IMR-90 (cell line): ENCODE data around the gene TAB2.
"Not testable (repeated sequence)": the region's sequence is repeated elsewhere in the genome, so short reads cannot be mapped to it uniquely, and the experiment has no call there.

ENCODE experiments used
- CEBPB ChIP-seq: IDR thresholded peaks from 2 replicates; pipeline ENCODE4 v1.6.1; 2012; ENCODE audit warnings: low read depth, low read length, improper control_type of control experiment
- FOS ChIP-seq: fragments of 150-350 bp; IDR thresholded peaks from 2 replicates; pipeline ENCODE4 v1.6.1; 2016; ENCODE audit warnings: low read depth, low read length
- MAFK ChIP-seq: IDR thresholded peaks from 2 replicates; pipeline ENCODE4 v1.6.1; 2012; ENCODE audit warnings: low read depth, low read length, improper control_type of control experiment
- MAZ ChIP-seq: IDR thresholded peaks from 2 replicates; pipeline ENCODE4 v1.6.1; 2012; ENCODE audit warnings: low read depth, mild to moderate bottlenecking, low read length, improper control_type of control experiment, moderate library complexity, borderline replicate concordance
- POLR2A ChIP-seq: IDR thresholded peaks from 2 replicates; pipeline ENCODE4 v1.6.1; 2012; ENCODE audit warnings: mild to moderate bottlenecking, low read depth, low read length
- RAD21 ChIP-seq: IDR thresholded peaks from 2 replicates; pipeline ENCODE4 v1.6.1; 2012; ENCODE audit warnings: low read length, improper control_type of control experiment
- SMC3 ChIP-seq: fragments of 150-350 bp; IDR thresholded peaks from 2 replicates; pipeline ENCODE4 v1.6.1; 2016; ENCODE audit warnings: low read depth, mild to moderate bottlenecking, antibody characterized with exemption, low read length, moderate library complexity
- TF ChIP-seq, protein P1 (sequence below): conservative IDR thresholded peaks from 2 replicates; pipeline ENCODE4 v1.5.1; 2012; ENCODE audit warnings: mild to moderate bottlenecking, low read depth, low read length, improper control_type of control experiment

DNA sequence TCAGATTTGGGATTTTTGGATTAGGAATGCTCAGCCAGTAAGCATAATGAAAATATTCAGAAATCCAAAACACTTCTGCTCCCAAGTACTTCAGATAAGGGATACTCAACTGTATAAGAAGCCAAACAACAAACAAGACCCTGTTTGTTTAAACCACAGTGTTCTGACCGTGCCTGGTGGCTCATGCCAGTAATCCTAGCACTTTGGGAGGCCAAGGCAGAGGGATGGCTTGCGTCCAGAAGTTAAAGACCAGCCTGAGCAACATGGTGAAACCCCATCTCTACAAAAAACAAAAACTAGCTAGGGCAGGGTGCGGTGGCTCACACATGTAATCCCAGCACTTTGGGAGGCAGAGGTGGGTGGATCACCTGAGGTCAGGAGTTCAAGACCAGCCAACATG, 142.7 kb downstream of the TAB2 start:
- TF ChIP-seq, protein P1, sequence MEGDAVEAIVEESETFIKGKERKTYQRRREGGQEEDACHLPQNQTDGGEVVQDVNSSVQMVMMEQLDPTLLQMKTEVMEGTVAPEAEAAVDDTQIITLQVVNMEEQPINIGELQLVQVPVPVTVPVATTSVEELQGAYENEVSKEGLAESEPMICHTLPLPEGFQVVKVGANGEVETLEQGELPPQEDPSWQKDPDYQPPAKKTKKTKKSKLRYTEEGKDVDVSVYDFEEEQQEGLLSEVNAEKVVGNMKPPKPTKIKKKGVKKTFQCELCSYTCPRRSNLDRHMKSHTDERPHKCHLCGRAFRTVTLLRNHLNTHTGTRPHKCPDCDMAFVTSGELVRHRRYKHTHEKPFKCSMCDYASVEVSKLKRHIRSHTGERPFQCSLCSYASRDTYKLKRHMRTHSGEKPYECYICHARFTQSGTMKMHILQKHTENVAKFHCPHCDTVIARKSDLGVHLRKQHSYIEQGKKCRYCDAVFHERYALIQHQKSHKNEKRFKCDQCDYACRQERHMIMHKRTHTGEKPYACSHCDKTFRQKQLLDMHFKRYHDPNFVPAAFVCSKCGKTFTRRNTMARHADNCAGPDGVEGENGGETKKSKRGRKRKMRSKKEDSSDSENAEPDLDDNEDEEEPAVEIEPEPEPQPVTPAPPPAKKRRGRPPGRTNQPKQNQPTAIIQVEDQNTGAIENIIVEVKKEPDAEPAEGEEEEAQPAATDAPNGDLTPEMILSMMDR = not testable (repeated sequence)
- not testable (repeated sequence) for TF ChIP-seq CEBPB, SMC3, POLR2A, FOS, RAD21, MAFK, MAZ
